ENCODE data around the gene ACRV1.

- TF ChIP-seq BHLHE40 (IDR thresholded peaks at IDR 0.05; ENCODE audit: low read depth, low read length) (no peak), MAFK (IDR thresholded peaks at IDR 0.05; ENCODE audit: low read depth, low read length) (no peak), POLR2A (IDR thresholded peaks at IDR 0.05; ENCODE audit: low read depth, low read length) (no peak), CEBPB (IDR thresholded peaks at IDR 0.05; ENCODE audit: low read depth, low read length) (no peak), RCOR1 (IDR thresholded peaks at IDR 0.05; ENCODE audit: insufficient replicate concordance, low read length) (no peak), MAZ (IDR thresholded peaks at IDR 0.05; ENCODE audit: borderline replicate concordance, low read depth, low read length) (no peak), RAD21 (IDR thresholded peaks at IDR 0.05; ENCODE audit: low read length) (no peak)
- TF ChIP-seq, protein P1, sequence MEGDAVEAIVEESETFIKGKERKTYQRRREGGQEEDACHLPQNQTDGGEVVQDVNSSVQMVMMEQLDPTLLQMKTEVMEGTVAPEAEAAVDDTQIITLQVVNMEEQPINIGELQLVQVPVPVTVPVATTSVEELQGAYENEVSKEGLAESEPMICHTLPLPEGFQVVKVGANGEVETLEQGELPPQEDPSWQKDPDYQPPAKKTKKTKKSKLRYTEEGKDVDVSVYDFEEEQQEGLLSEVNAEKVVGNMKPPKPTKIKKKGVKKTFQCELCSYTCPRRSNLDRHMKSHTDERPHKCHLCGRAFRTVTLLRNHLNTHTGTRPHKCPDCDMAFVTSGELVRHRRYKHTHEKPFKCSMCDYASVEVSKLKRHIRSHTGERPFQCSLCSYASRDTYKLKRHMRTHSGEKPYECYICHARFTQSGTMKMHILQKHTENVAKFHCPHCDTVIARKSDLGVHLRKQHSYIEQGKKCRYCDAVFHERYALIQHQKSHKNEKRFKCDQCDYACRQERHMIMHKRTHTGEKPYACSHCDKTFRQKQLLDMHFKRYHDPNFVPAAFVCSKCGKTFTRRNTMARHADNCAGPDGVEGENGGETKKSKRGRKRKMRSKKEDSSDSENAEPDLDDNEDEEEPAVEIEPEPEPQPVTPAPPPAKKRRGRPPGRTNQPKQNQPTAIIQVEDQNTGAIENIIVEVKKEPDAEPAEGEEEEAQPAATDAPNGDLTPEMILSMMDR (conservative IDR thresholded peaks at IDR 0.05; ENCODE audit: low read depth, low read length): no peak
Observed at GRCh38 chr11:125694951-125695350, 14.3 kb upstream of the ACRV1 start.
